Measurements from ENCODE around the gene MTCL1.

The MTCL1 gene

GRCh38 chr18:8816220-8816619 lies 110.9 kb downstream of the MTCL1 start:
- WGBS, result 86% methylated on average over 2 of the region's 3 CpGs
- no peaks in the 10 kb centered on the region for H3K9me3 ChIP-seq (ENCODE audit: insufficient read depth, low read depth, low read length)
- 0 out of 2 replicates have a peak, but pooled peaks cover 3% of the 10 kb centered on the region for H3K4me1 ChIP-seq (ENCODE audit: insufficient read depth, low read length)
- H3K4me3 ChIP-seq (ENCODE audit: low read length), result no peak overlapping the region
- no peak overlapping the region for H3K27ac ChIP-seq (ENCODE audit: low read depth, low read length)
- no peak overlapping the region for H3K9ac ChIP-seq (ENCODE audit: low read depth, low read length)
- H3K27me3 ChIP-seq (ENCODE audit: insufficient read depth, low read length), result no peaks in the 10 kb centered on the region
- H3K36me3 ChIP-seq (ENCODE audit: insufficient read depth, low read length), result peaks cover 84% of the 10 kb centered on the region

DNA sequence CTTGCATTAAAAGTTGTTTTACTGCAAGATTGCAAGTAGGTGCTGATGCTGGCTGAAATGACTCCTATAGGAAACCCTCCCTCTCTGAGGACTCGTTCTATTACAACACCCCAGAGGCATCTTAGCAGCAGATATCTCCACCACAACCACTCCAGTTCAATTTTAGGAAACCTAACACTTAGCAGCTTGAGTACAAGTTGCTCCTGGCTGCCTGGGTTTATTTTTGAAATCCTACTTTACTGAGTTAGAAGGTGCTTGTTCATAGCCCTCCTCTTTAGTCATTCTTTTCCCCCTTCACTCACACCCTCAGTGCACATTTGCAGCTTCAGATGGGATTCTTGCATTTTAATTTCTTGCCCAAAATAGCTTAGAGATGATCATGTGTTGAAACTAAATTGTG lies 111.5 kb downstream of the MTCL1 start:
- H3K36me3 ChIP-seq (ENCODE audit: insufficient read depth, low read length), result peaks cover 79% of the 10 kb centered on the region
- no peak overlapping the region for H3K4me3 ChIP-seq (ENCODE audit: low read length)
- H3K9ac ChIP-seq (ENCODE audit: low read depth, low read length), result no peak overlapping the region
- H3K27ac ChIP-seq (ENCODE audit: low read depth, low read length), result no peak overlapping the region
- H3K27me3 ChIP-seq (ENCODE audit: insufficient read depth, low read length), result no peaks in the 10 kb centered on the region
- no peaks in the 10 kb centered on the region for H3K9me3 ChIP-seq (ENCODE audit: insufficient read depth, low read depth, low read length)
- 88% methylated on average over 1 of the region's 1 CpG for WGBS
- H3K4me1 ChIP-seq (ENCODE audit: insufficient read depth, low read length), result 0 out of 2 replicates have a peak, but pooled peaks cover 3% of the 10 kb centered on the region

DNA sequence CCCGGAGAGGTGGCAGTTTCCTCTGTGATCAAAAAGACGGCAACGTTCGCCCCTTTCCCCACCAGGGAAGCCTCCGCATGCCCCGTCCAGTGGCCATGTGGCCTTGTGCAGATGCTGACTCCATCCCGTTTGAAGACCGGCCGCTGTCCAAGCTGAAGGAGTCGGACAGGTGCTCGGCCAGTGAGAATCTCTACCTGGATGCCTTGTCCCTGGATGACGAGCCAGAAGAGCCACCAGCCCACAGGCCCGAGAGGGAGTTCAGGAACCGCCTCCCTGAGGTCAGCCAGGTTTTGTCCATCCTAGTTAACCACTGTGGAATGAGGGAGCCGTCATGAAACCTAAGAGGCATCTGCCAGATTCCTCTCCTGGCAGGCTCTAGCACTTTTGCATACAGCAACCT lies 113.6 kb downstream of the MTCL1 start:
- peaks cover 70% of the 10 kb centered on the region for H3K36me3 ChIP-seq (ENCODE audit: insufficient read depth, low read length)
- WGBS, result 95% methylated on average over 15 of the region's 15 CpGs
- 0 out of 2 replicates have a peak, but pooled peaks cover 3% of the 10 kb centered on the region for H3K4me1 ChIP-seq (ENCODE audit: insufficient read depth, low read length)
- no peaks in the 10 kb centered on the region for H3K9me3 ChIP-seq (ENCODE audit: insufficient read depth, low read depth, low read length)
- no peaks in the 10 kb centered on the region for H3K27me3 ChIP-seq (ENCODE audit: insufficient read depth, low read length)
- H3K9ac ChIP-seq (ENCODE audit: low read depth, low read length), result no peak overlapping the region
- H3K4me3 ChIP-seq (ENCODE audit: low read length), result no peak overlapping the region
- no peak overlapping the region for H3K27ac ChIP-seq (ENCODE audit: low read depth, low read length)

GRCh38 chr18:8820396-8821082 lies 115.2 kb downstream of the MTCL1 start:
- WGBS, result 91% methylated on average over 9 of the region's 9 CpGs
- Histone ChIP-seq H3K27me3 (ENCODE audit: insufficient read depth, low read length) (no peaks in the 10 kb centered on the region), H3K9ac (ENCODE audit: low read depth, low read length) (no peak overlapping the region), H3K4me3 (ENCODE audit: low read length) (no peak overlapping the region), H3K9me3 (ENCODE audit: insufficient read depth, low read depth, low read length) (no peaks in the 10 kb centered on the region), H3K4me1 (ENCODE audit: insufficient read depth, low read length) (0 out of 2 replicates have a peak, but pooled peaks cover 3% of the 10 kb centered on the region), H3K36me3 (ENCODE audit: insufficient read depth, low read length) (peaks cover 76% of the 10 kb centered on the region), H3K27ac (ENCODE audit: low read depth, low read length) (no peak overlapping the region)

DNA sequence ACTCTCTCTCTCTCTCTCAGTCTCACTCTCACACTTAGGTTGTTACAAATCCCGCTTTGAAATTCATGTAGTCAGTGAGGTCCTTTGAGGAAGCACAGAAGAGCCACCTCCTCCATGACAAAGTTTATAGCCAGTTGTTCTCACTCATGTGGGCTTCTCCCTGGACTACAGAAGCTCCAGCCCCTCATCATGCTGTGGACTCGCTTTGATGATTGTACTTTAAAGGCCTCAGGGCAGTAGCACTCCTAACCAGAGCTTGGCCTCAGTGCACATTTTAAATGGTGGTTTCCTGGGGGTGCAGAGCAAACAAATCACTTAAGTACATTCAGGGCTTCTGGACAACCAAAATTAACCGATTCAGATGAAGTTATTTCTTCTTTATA lies 115.7 kb downstream of the MTCL1 start:
- H3K27me3 ChIP-seq (ENCODE audit: insufficient read depth, low read length), result no peaks in the 10 kb centered on the region
- H3K27ac ChIP-seq (ENCODE audit: low read depth, low read length), result no peak overlapping the region
- H3K36me3 ChIP-seq (ENCODE audit: insufficient read depth, low read length), result peaks cover 71% of the 10 kb centered on the region
- 89% methylated on average over 3 of the region's 3 CpGs for WGBS
- H3K9me3 ChIP-seq (ENCODE audit: insufficient read depth, low read depth, low read length), result no peaks in the 10 kb centered on the region
- 0 out of 2 replicates have a peak, but pooled peaks cover 3% of the 10 kb centered on the region for H3K4me1 ChIP-seq (ENCODE audit: insufficient read depth, low read length)
- H3K9ac ChIP-seq (ENCODE audit: low read depth, low read length), result no peak overlapping the region
- no peak overlapping the region for H3K4me3 ChIP-seq (ENCODE audit: low read length)

GRCh38 chr18:8821531-8821930 lies 116.2 kb downstream of the MTCL1 start:
- H3K9ac ChIP-seq (ENCODE audit: low read depth, low read length), result no peak overlapping the region
- no peaks in the 10 kb centered on the region for H3K27me3 ChIP-seq (ENCODE audit: insufficient read depth, low read length)
- peaks cover 70% of the 10 kb centered on the region for H3K36me3 ChIP-seq (ENCODE audit: insufficient read depth, low read length)
- no peaks in the 10 kb centered on the region for H3K9me3 ChIP-seq (ENCODE audit: insufficient read depth, low read depth, low read length)
- 0 out of 2 replicates have a peak, but pooled peaks cover 3% of the 10 kb centered on the region for H3K4me1 ChIP-seq (ENCODE audit: insufficient read depth, low read length)
- no peak overlapping the region for H3K4me3 ChIP-seq (ENCODE audit: low read length)
- no peak overlapping the region for H3K27ac ChIP-seq (ENCODE audit: low read depth, low read length)
- WGBS, result 90% methylated on average over 1 of the region's 1 CpG

- WGBS, result 94% methylated on average over 10 of the region's 10 CpGs
- H3K27ac ChIP-seq (ENCODE audit: low read depth, low read length), result no peak overlapping the region
- no peaks in the 10 kb centered on the region for H3K27me3 ChIP-seq (ENCODE audit: insufficient read depth, low read length)
- H3K9ac ChIP-seq (ENCODE audit: low read depth, low read length), result no peak overlapping the region
- H3K4me1 ChIP-seq (ENCODE audit: insufficient read depth, low read length), result 0 out of 2 replicates have a peak, but pooled peaks cover 3% of the 10 kb centered on the region
- no peaks in the 10 kb centered on the region for H3K9me3 ChIP-seq (ENCODE audit: insufficient read depth, low read depth, low read length)
- H3K36me3 ChIP-seq (ENCODE audit: insufficient read depth, low read length), result peaks cover 68% of the 10 kb centered on the region
- H3K4me3 ChIP-seq (ENCODE audit: low read length), result no peak overlapping the region
Measured at GRCh38 chr18:8822643-8823042, 117.3 kb downstream of the MTCL1 start.

DNA sequence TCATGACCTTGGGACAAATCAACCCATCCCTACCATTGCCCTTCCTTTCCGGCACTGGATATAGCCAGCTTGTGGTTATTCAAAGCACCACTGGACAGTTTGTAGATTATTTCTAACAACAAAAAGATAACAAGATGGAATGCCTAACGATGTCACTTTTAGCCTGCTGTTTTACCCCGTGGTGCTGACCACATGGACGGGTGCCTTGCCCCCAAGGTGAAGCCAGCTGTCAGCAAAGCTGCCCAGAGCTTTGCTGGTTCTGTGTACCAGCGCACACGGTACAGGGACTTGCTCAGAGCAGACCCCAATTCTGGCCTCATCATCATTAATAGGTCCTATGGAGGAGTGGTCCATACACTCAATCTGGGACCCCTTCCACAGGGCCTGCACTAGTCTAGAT lies 118.2 kb downstream of the MTCL1 start:
- WGBS, result 92% methylated on average over 6 of the region's 6 CpGs
- Histone ChIP-seq H3K36me3 (ENCODE audit: insufficient read depth, low read length) (peaks cover 59% of the 10 kb centered on the region), H3K9me3 (ENCODE audit: insufficient read depth, low read depth, low read length) (no peaks in the 10 kb centered on the region)

GRCh38 chr18:8824846-8825245 lies 119.5 kb downstream of the MTCL1 start:
- no peaks in the 10 kb centered on the region for H3K27me3 ChIP-seq (ENCODE audit: insufficient read depth, low read length)
- H3K9ac ChIP-seq (ENCODE audit: low read depth, low read length), result no peak overlapping the region
- H3K9me3 ChIP-seq (ENCODE audit: insufficient read depth, low read depth, low read length), result no peaks in the 10 kb centered on the region
- 97% methylated on average over 20 of the region's 20 CpGs for whole genome bisulfite sequencing
- no peak overlapping the region for H3K27ac ChIP-seq (ENCODE audit: low read depth, low read length)
- H3K36me3 ChIP-seq (ENCODE audit: insufficient read depth, low read length), result peaks cover 47% of the 10 kb centered on the region
- no peak overlapping the region for H3K4me3 ChIP-seq (ENCODE audit: low read length)
- H3K4me1 ChIP-seq (ENCODE audit: insufficient read depth, low read length), result 0 out of 2 replicates have a peak, but pooled peaks cover 6% of the 10 kb centered on the region

More for the DNA sequence above, 118.2 kb downstream of the MTCL1 start:
- H3K4me3 ChIP-seq (ENCODE audit: low read length), result no peak overlapping the region
- 0 out of 2 replicates have a peak, but pooled peaks cover 6% of the 10 kb centered on the region for H3K4me1 ChIP-seq (ENCODE audit: insufficient read depth, low read length)
- H3K27ac ChIP-seq (ENCODE audit: low read depth, low read length), result no peak overlapping the region
- no peaks in the 10 kb centered on the region for H3K27me3 ChIP-seq (ENCODE audit: insufficient read depth, low read length)
- no peak overlapping the region for H3K9ac ChIP-seq (ENCODE audit: low read depth, low read length)

DNA sequence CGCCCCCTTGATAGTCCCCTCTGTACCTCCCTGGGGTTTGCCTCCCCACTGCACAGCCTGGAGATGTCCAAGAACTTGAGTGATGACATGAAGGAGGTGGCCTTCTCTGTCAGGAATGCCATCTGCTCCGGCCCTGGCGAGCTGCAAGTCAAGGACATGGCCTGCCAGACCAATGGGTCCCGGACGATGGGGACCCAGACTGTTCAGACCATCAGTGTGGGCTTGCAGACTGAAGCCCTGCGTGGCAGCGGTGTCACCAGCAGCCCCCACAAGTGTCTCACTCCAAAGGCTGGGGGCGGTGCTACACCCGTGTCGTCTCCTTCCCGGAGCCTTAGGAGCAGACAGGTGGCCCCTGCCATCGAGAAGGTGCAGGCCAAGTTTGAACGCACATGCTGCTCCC lies 119.9 kb downstream of the MTCL1 start:
- Histone ChIP-seq H3K27me3 (ENCODE audit: insufficient read depth, low read length) (no peaks in the 10 kb centered on the region), H3K36me3 (ENCODE audit: insufficient read depth, low read length) (peaks cover 46% of the 10 kb centered on the region)

GRCh38 chr18:8825729-8826375 lies 120.5 kb downstream of the MTCL1 start:
- H3K36me3 ChIP-seq (ENCODE audit: insufficient read depth, low read length), result peaks cover 40% of the 10 kb centered on the region
- H3K27ac ChIP-seq (ENCODE audit: low read depth, low read length), result no peak overlapping the region

More for the DNA sequence above, 119.9 kb downstream of the MTCL1 start:
- Histone ChIP-seq H3K4me1 (ENCODE audit: insufficient read depth, low read length) (0 out of 2 replicates have a peak, but pooled peaks cover 6% of the 10 kb centered on the region), H3K9ac (ENCODE audit: low read depth, low read length) (no peak overlapping the region), H3K9me3 (ENCODE audit: insufficient read depth, low read depth, low read length) (no peaks in the 10 kb centered on the region), H3K4me3 (ENCODE audit: low read length) (no peak overlapping the region), H3K27ac (ENCODE audit: low read depth, low read length) (no peak overlapping the region)
- WGBS, result 96% methylated on average over 13 of the region's 13 CpGs

More at GRCh38 chr18:8825729-8826375, 120.5 kb downstream of the MTCL1 start:
- 0 out of 2 replicates have a peak, but pooled peaks cover 5% of the 10 kb centered on the region for H3K4me1 ChIP-seq (ENCODE audit: insufficient read depth, low read length)
- WGBS, result 89% methylated on average over 20 of the region's 20 CpGs
- H3K9me3 ChIP-seq (ENCODE audit: insufficient read depth, low read depth, low read length), result no peaks in the 10 kb centered on the region
- no peaks in the 10 kb centered on the region for H3K27me3 ChIP-seq (ENCODE audit: insufficient read depth, low read length)
- no peak overlapping the region for H3K9ac ChIP-seq (ENCODE audit: low read depth, low read length)
- H3K4me3 ChIP-seq (ENCODE audit: low read length), result no peak overlapping the region
